ENCODE data around the gene ADAM10. TPM values are rescaled to one million over a fixed set of nuclear protein-coding genes. Genes with fewer than 3 reads are reported as not detected.

ADAM10 gene
- total and polyA plus RNA-seq, 5 experiments from 2014 or later: 96.4 to 150 (median 108) TPM

- DNase-seq (no peak), ATAC-seq (no peak)
- H3K27me3 Mint-ChIP-seq: peaks cover 0 to 2% (median 0%) of the 10 kb centered on the region in 5 donors
- no peak overlapping the region for H3K4me3 Mint-ChIP-seq
- POLR2A ChIA-PET: interaction anchor here (0.6 to 1.3 kb wide), 2 partner anchors 10 to 16 kb away, joined by 3 read pairs; no protein-coding TSS in a partner anchor
- peaks cover 0 to 3% (median 0%) of the 10 kb centered on the region in 9 donors for H3K9me3 Mint-ChIP-seq
- peaks cover 0 to 3% (median 0%) of the 10 kb centered on the region in 3 donors for H3K36me3 Mint-ChIP-seq
- H3K27ac Mint-ChIP-seq: no peak overlapping the region
- H3K4me1 Mint-ChIP-seq: peaks cover 3 to 13% (median 9%) of the 10 kb centered on the region in 4 donors
Observed at GRCh38 chr15:58564981-58565380, 184.5 kb downstream of the ADAM10 start.

GRCh38 chr15:58562135-58562534 lies 187.4 kb downstream of the ADAM10 start:
- Mint-ChIP-seq H3K4me3 (no peak overlapping the region), H3K27me3 (peaks cover 0 to 2% (median 0%) of the 10 kb centered on the region in 5 donors), H3K36me3 (peaks cover 0 to 3% (median 0%) of the 10 kb centered on the region in 3 donors), H3K9me3 (no peaks in the 10 kb centered on the region), H3K4me1 (no peaks in the 10 kb centered on the region), H3K27ac (peak overlapping the region in 1 of 10 donors; percentile 8)
- DNase-seq (no peak), ATAC-seq (no peak)
- POLR2A ChIA-PET: no interaction called here

GRCh38 chr15:58561321-58561720 lies 188.2 kb downstream of the ADAM10 start:
- POLR2A ChIA-PET: no interaction called here
- DNase-seq (no peak), ATAC-seq (no peak)
- H3K27me3 Mint-ChIP-seq: peaks cover 0 to 2% (median 0%) of the 10 kb centered on the region in 5 donors
- H3K4me3 Mint-ChIP-seq: no peak overlapping the region
- no peaks in the 10 kb centered on the region for H3K9me3 Mint-ChIP-seq
- peak overlapping the region in 1 of 10 donors; percentile 74 for H3K27ac Mint-ChIP-seq
- no peaks in the 10 kb centered on the region for H3K4me1 Mint-ChIP-seq
- H3K36me3 Mint-ChIP-seq: peaks cover 0 to 3% (median 0%) of the 10 kb centered on the region in 3 donors

- peaks cover 0 to 3% (median 0%) of the 10 kb centered on the region in 3 donors for H3K36me3 Mint-ChIP-seq
- no peaks in the 10 kb centered on the region for H3K9me3 Mint-ChIP-seq
- H3K4me1 Mint-ChIP-seq: peaks cover 0 to under 1% (median 0%) of the 10 kb centered on the region in 4 donors
- no peak for ATAC-seq
- POLR2A ChIA-PET: interaction anchor here (0.5 to 1.0 kb wide), 3 partner anchors 37 to 143 kb away, joined by 3 to 4 read pairs (median 3); no protein-coding TSS in a partner anchor
- H3K27me3 Mint-ChIP-seq: peaks cover 0 to 2% (median 0%) of the 10 kb centered on the region in 5 donors
- DNase-seq: no peak
- no peak overlapping the region for H3K27ac Mint-ChIP-seq
- no peak overlapping the region for H3K4me3 Mint-ChIP-seq
Observed at GRCh38 chr15:58559904-58560588, 189.5 kb downstream of the ADAM10 start.

GRCh38 chr15:58558777-58559176 lies 190.7 kb downstream of the ADAM10 start:
- H3K4me1 Mint-ChIP-seq: peaks cover 0 to 4% (median 0%) of the 10 kb centered on the region in 4 donors
- no peak overlapping the region for H3K4me3 Mint-ChIP-seq
- H3K36me3 Mint-ChIP-seq: no peaks in the 10 kb centered on the region
- DNase-seq (no peak), ATAC-seq (no peak)
- peaks cover 0 to 2% (median 0%) of the 10 kb centered on the region in 5 donors for H3K27me3 Mint-ChIP-seq
- POLR2A ChIA-PET: no interaction called here
- no peaks in the 10 kb centered on the region for H3K9me3 Mint-ChIP-seq
- H3K27ac Mint-ChIP-seq: peak overlapping the region in 1 of 10 donors; percentile 50

GRCh38 chr15:58556541-58556940 lies 193.0 kb downstream of the ADAM10 start:
- peaks cover 2 to 12% (median 9%) of the 10 kb centered on the region in 4 donors for H3K4me1 Mint-ChIP-seq
- H3K27ac Mint-ChIP-seq: no peak overlapping the region
- no peak for ATAC-seq

GRCh38 chr15:58556028-58556361 lies 193.5 kb downstream of the ADAM10 start:
- POLR2A ChIA-PET: interaction anchor here (1.0 kb wide), 1 partner anchor 12 kb away, joined by 3 read pairs; no protein-coding TSS in a partner anchor
- Mint-ChIP-seq H3K9me3 (no peaks in the 10 kb centered on the region), H3K4me1 (peaks cover 8 to 17% (median 15%) of the 10 kb centered on the region in 4 donors), H3K4me3 (no peak overlapping the region), H3K27ac (peak overlapping the region in 3 of 10 donors; percentile 13 to 34 (median 17)), H3K36me3 (no peaks in the 10 kb centered on the region), H3K27me3 (peaks cover 0 to 1% (median 0%) of the 10 kb centered on the region in 5 donors)
- ATAC-seq (no peak), DNase-seq (no peak)

More at GRCh38 chr15:58556541-58556940, 193.0 kb downstream of the ADAM10 start:
- no peaks in the 10 kb centered on the region for H3K36me3 Mint-ChIP-seq
- POLR2A ChIA-PET: interaction anchor here (1.0 kb wide), 1 partner anchor 12 kb away, joined by 3 read pairs; no protein-coding TSS in a partner anchor
- no peaks in the 10 kb centered on the region for H3K9me3 Mint-ChIP-seq
- no peak for DNase-seq
- H3K4me3 Mint-ChIP-seq: no peak overlapping the region
- peaks cover 0 to 1% (median 0%) of the 10 kb centered on the region in 5 donors for H3K27me3 Mint-ChIP-seq

GRCh38 chr15:58555162-58556027 lies 194.1 kb downstream of the ADAM10 start:
- H3K36me3 Mint-ChIP-seq: no peaks in the 10 kb centered on the region
- peak overlapping the region in 3 of 10 donors; percentile 10 to 34 (median 19) for H3K27ac Mint-ChIP-seq
- peaks cover 9 to 20% (median 15%) of the 10 kb centered on the region in 4 donors for H3K4me1 Mint-ChIP-seq
- no peaks in the 10 kb centered on the region for H3K9me3 Mint-ChIP-seq
- H3K27me3 Mint-ChIP-seq: peaks cover 0 to 1% (median 0%) of the 10 kb centered on the region in 5 donors
- ATAC-seq: no peak
- H3K4me3 Mint-ChIP-seq: no peak overlapping the region
- peak in 1 of 10 donors; percentile 11 for DNase-seq
- POLR2A ChIA-PET: interaction anchor here (1.0 kb wide), 1 partner anchor 13 kb away, joined by 3 read pairs; no protein-coding TSS in a partner anchor

GRCh38 chr15:58554758-58555157 lies 194.7 kb downstream of the ADAM10 start:
- H3K36me3 Mint-ChIP-seq: no peaks in the 10 kb centered on the region
- H3K4me3 Mint-ChIP-seq: no peak overlapping the region

GRCh38 chr15:58553365-58553918 lies 196.1 kb downstream of the ADAM10 start:
- POLR2A ChIA-PET: no interaction called here
- no peak for ATAC-seq
- Mint-ChIP-seq H3K4me3 (no peak overlapping the region), H3K36me3 (peaks cover 0 to 2% (median 0%) of the 10 kb centered on the region in 3 donors), H3K27ac (peak overlapping the region in 3 of 10 donors; percentile 4 to 66 (median 55)), H3K4me1 (peaks cover 9 to 22% (median 17%) of the 10 kb centered on the region in 4 donors), H3K9me3 (no peaks in the 10 kb centered on the region), H3K27me3 (peaks cover 0 to 1% (median 0%) of the 10 kb centered on the region in 5 donors)
- no peak for DNase-seq

More at GRCh38 chr15:58554758-58555157, 194.7 kb downstream of the ADAM10 start:
- POLR2A ChIA-PET: no interaction called here
- peaks cover 0 to 1% (median 0%) of the 10 kb centered on the region in 5 donors for H3K27me3 Mint-ChIP-seq
- no peak for ATAC-seq
- no peaks in the 10 kb centered on the region for H3K9me3 Mint-ChIP-seq
- peak overlapping the region in 2 of 10 donors; percentile 10 to 19 for H3K27ac Mint-ChIP-seq
- H3K4me1 Mint-ChIP-seq: peaks cover 9 to 22% (median 17%) of the 10 kb centered on the region in 4 donors
- peak in 1 of 10 donors; percentile 8 for DNase-seq

GRCh38 chr15:58552505-58553364 lies 196.8 kb downstream of the ADAM10 start:
- Mint-ChIP-seq H3K9me3 (no peaks in the 10 kb centered on the region), H3K27me3 (peaks cover 0 to 1% (median 0%) of the 10 kb centered on the region in 5 donors), H3K27ac (peak overlapping the region in 2 of 10 donors; percentile 31 to 55), H3K4me1 (peaks cover 9 to 22% (median 17%) of the 10 kb centered on the region in 4 donors), H3K36me3 (peaks cover 0 to 2% (median 0%) of the 10 kb centered on the region in 3 donors), H3K4me3 (no peak overlapping the region)
- peak in 1 of 10 donors; percentile 8 for DNase-seq
- no peak for ATAC-seq
- POLR2A ChIA-PET: no interaction called here

Measured in naive thymus-derived CD8-positive, alpha-beta T cell (primary cell).